Measurements from ENCODE around the gene AUP1.

The AUP1 gene

DNA sequence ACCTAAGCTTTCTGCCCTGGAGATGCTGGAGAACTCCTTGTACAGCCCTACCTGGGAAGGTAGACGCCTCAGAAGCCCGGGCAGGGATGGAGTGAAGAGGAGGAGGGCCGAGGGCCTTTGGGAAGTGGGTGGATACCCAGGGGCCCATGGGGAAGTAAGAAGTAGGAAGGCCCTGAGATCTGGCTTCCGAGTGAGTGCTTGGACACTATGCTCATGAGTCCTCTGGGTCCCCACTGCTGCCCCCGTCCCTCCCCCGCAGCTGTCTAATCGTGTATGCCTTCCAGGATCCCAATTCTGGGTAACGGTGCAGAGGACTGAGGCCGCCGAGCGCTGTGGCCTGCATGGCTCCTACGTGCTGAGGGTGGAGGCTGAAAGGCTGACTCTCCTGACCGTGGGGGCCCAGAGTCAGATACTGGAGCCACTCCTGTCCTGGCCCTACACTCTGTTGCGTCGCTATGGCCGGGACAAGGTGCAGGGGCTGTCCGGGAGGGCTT is 26.2 kb upstream of the AUP1 start:
- peak overlapping the region; percentile 96 for H3K4me3 ChIP-seq (ENCODE audit: low read depth, low read length)

GRCh38 chr2:74554820-74555531 is 25.5 kb upstream of the AUP1 start:
- H3K4me3 ChIP-seq (ENCODE audit: low read depth, low read length): peak overlapping the region; percentile 96
- no peaks in the 10 kb centered on the region for H3K9me3 ChIP-seq (ENCODE audit: control insufficient read depth, insufficient read depth, low read length)
- H3K9ac ChIP-seq (ENCODE audit: low read depth, low read length): peak overlapping the region; percentile 60
- H3K4me1 ChIP-seq (ENCODE audit: control insufficient read depth, insufficient read depth, low read length): peaks cover 8% of the 10 kb centered on the region
- H3K36me3 ChIP-seq (ENCODE audit: control insufficient read depth, insufficient read depth, low read length): peaks cover 2% of the 10 kb centered on the region
- peaks cover 80% of the 10 kb centered on the region for H3K27me3 ChIP-seq (ENCODE audit: control insufficient read depth, insufficient read depth, low read length)

More for the DNA sequence above, 26.2 kb upstream of the AUP1 start:
- peaks cover 10% of the 10 kb centered on the region for H3K4me1 ChIP-seq (ENCODE audit: control insufficient read depth, insufficient read depth, low read length)
- peaks cover 2% of the 10 kb centered on the region for H3K36me3 ChIP-seq (ENCODE audit: control insufficient read depth, insufficient read depth, low read length)
- no peaks in the 10 kb centered on the region for H3K9me3 ChIP-seq (ENCODE audit: control insufficient read depth, insufficient read depth, low read length)
- peaks cover 79% of the 10 kb centered on the region for H3K27me3 ChIP-seq (ENCODE audit: control insufficient read depth, insufficient read depth, low read length)
- H3K9ac ChIP-seq (ENCODE audit: low read depth, low read length): no peak overlapping the region

- H3K9ac ChIP-seq (ENCODE audit: low read depth, low read length): peak within 1 kb of the TSS; percentile 60
- no peaks in the 10 kb centered on the region for H3K9me3 ChIP-seq (ENCODE audit: control insufficient read depth, insufficient read depth, low read length)
- peaks cover 2% of the 10 kb centered on the region for H3K36me3 ChIP-seq (ENCODE audit: control insufficient read depth, insufficient read depth, low read length)
- H3K27me3 ChIP-seq (ENCODE audit: control insufficient read depth, insufficient read depth, low read length): peaks cover 84% of the 10 kb centered on the region
- peaks cover 9% of the 10 kb centered on the region for H3K4me1 ChIP-seq (ENCODE audit: control insufficient read depth, insufficient read depth, low read length)
- peak within 1 kb of the TSS; percentile 96 for H3K4me3 ChIP-seq (ENCODE audit: low read depth, low read length)
These were observed 24.6 kb upstream of the AUP1 start, which contains the start of the genes DOK1 and LOXL3 for GRCh38 chr2:74553892-74554819. DOK1 (plus strand) TSS chr2:74554720; CDS start chr2:74554755, 35 bp downstream. LOXL3 (minus strand) TSS chr2:74553942; CDS start chr2:74552634, 1,308 bp downstream.

- Histone ChIP-seq H3K9ac (ENCODE audit: low read depth, low read length) (peak overlapping the region; percentile 54), H3K36me3 (ENCODE audit: control insufficient read depth, insufficient read depth, low read length) (peaks cover 2% of the 10 kb centered on the region), H3K27me3 (ENCODE audit: control insufficient read depth, insufficient read depth, low read length) (peaks cover 81% of the 10 kb centered on the region), H3K9me3 (ENCODE audit: control insufficient read depth, insufficient read depth, low read length) (no peaks in the 10 kb centered on the region), H3K4me3 (ENCODE audit: low read depth, low read length) (peak overlapping the region; percentile 96), H3K4me1 (ENCODE audit: control insufficient read depth, insufficient read depth, low read length) (peaks cover 9% of the 10 kb centered on the region)
These were observed 23.7 kb upstream of the AUP1 start for GRCh38 chr2:74552914-74553811.

GRCh38 chr2:74551942-74552913 is 22.7 kb upstream of the AUP1 start:
- no peak overlapping the region for H3K9ac ChIP-seq (ENCODE audit: low read depth, low read length)
- no peaks in the 10 kb centered on the region for H3K9me3 ChIP-seq (ENCODE audit: control insufficient read depth, insufficient read depth, low read length)
- peaks cover 2% of the 10 kb centered on the region for H3K36me3 ChIP-seq (ENCODE audit: control insufficient read depth, insufficient read depth, low read length)
- peaks cover 12% of the 10 kb centered on the region for H3K4me1 ChIP-seq (ENCODE audit: control insufficient read depth, insufficient read depth, low read length)
- H3K4me3 ChIP-seq (ENCODE audit: low read depth, low read length): no peak overlapping the region
- H3K27me3 ChIP-seq (ENCODE audit: control insufficient read depth, insufficient read depth, low read length): peaks cover 84% of the 10 kb centered on the region

DNA sequence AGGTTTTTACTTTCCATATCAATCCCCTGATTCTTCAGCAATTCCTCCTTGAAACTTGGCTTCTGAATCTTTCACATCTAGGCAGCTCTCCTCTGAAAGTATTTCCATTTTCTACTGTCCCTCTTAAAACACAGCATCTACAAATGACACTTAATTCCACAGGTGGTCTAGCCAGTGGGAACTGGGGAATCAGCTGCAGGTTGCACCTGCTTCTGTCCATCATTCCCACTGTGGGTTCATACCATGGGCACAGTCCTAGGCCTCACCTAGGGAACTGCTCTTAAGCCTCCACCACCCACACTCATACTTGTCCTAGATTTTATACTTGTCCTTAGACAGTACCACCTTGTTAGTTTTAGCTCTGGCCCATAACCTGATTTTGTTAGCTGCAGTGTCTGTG is 22.0 kb upstream of the AUP1 start:
- Histone ChIP-seq H3K27me3 (ENCODE audit: control insufficient read depth, insufficient read depth, low read length) (peaks cover 80% of the 10 kb centered on the region), H3K9me3 (ENCODE audit: control insufficient read depth, insufficient read depth, low read length) (no peaks in the 10 kb centered on the region), H3K36me3 (ENCODE audit: control insufficient read depth, insufficient read depth, low read length) (peaks cover 2% of the 10 kb centered on the region), H3K9ac (ENCODE audit: low read depth, low read length) (no peak overlapping the region), H3K4me1 (ENCODE audit: control insufficient read depth, insufficient read depth, low read length) (peaks cover 12% of the 10 kb centered on the region), H3K4me3 (ENCODE audit: low read depth, low read length) (peak overlapping the region; percentile 8)

DNA sequence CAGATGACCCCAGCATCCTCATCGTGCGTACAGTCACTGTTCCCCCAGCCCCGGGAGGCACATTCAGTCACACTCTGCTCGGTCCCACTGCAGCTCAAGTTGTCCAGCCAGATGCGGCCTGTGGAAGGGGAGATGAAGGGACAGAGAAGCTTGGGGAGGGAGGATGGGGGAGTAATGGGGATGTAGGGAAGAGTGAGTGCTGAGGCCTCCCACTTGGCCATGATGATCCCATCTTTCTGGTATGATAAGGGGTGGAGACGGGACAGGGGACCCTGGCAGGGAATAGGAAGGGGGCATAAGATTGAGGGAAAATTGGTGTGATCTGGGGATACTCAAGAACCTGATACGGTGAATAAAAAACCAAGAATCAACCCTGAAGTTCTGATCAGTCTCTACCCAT is 20.7 kb upstream of the AUP1 start:
- Histone ChIP-seq H3K4me1 (ENCODE audit: control insufficient read depth, insufficient read depth, low read length) (peaks cover 12% of the 10 kb centered on the region), H3K27me3 (ENCODE audit: control insufficient read depth, insufficient read depth, low read length) (peaks cover 78% of the 10 kb centered on the region), H3K36me3 (ENCODE audit: control insufficient read depth, insufficient read depth, low read length) (peaks cover 2% of the 10 kb centered on the region), H3K9me3 (ENCODE audit: control insufficient read depth, insufficient read depth, low read length) (no peaks in the 10 kb centered on the region), H3K9ac (ENCODE audit: low read depth, low read length) (no peak overlapping the region), H3K4me3 (ENCODE audit: low read depth, low read length) (peak overlapping the region; percentile 69)

- Histone ChIP-seq H3K9me3 (ENCODE audit: control insufficient read depth, insufficient read depth, low read length) (no peaks in the 10 kb centered on the region), H3K4me1 (ENCODE audit: control insufficient read depth, insufficient read depth, low read length) (peaks cover 12% of the 10 kb centered on the region), H3K4me3 (ENCODE audit: low read depth, low read length) (peak overlapping the region; percentile 69), H3K36me3 (ENCODE audit: control insufficient read depth, insufficient read depth, low read length) (no peaks in the 10 kb centered on the region), H3K9ac (ENCODE audit: low read depth, low read length) (peak overlapping the region; percentile 54), H3K27me3 (ENCODE audit: control insufficient read depth, insufficient read depth, low read length) (peaks cover 78% of the 10 kb centered on the region)
These were observed 19.7 kb upstream of the AUP1 start for GRCh38 chr2:74548900-74549826.

GRCh38 chr2:74548285-74548899 is 18.9 kb upstream of the AUP1 start:
- H3K27me3 ChIP-seq (ENCODE audit: control insufficient read depth, insufficient read depth, low read length): peaks cover 78% of the 10 kb centered on the region
- peaks cover 12% of the 10 kb centered on the region for H3K4me1 ChIP-seq (ENCODE audit: control insufficient read depth, insufficient read depth, low read length)
- no peaks in the 10 kb centered on the region for H3K9me3 ChIP-seq (ENCODE audit: control insufficient read depth, insufficient read depth, low read length)
- H3K9ac ChIP-seq (ENCODE audit: low read depth, low read length): peak overlapping the region; percentile 48
- no peaks in the 10 kb centered on the region for H3K36me3 ChIP-seq (ENCODE audit: control insufficient read depth, insufficient read depth, low read length)
- H3K4me3 ChIP-seq (ENCODE audit: low read depth, low read length): peak overlapping the region; percentile 69
